ENCODE measurements around the gene SCARB1. TPM values are rescaled to one million over a fixed set of nuclear protein-coding genes. Genes with fewer than 3 reads are reported as not detected.

Gene SCARB1
- total and polyA plus RNA-seq, 2 donors (not counting 3 experiments of a cell fraction or from before 2014, with no cell fraction given): 125 to 141 TPM

GRCh38 chr12:124861898-124862676 is 1.6 kb downstream of the SCARB1 start:
- Histone ChIP-seq H3K9me3 (replicated peaks; ENCODE audit: control insufficient read depth, insufficient read depth, low read length) (no peaks in the 10 kb centered on the region), H2AFZ (ENCODE audit: low read depth, low read length) (no peak overlapping the region), H3K36me3 (ENCODE audit: control insufficient read depth in 2 of 2, extremely low read depth in 1 of 2, insufficient read depth in 2 of 2, low read length in 2 of 2) (no peaks in the 10 kb centered on the region), H3K79me2 (ENCODE audit: control insufficient read depth, insufficient read depth, low read length) (peaks cover 38% of the 10 kb centered on the region), H3K9ac (replicated peaks; ENCODE audit: extremely low read depth, insufficient read depth, low read length) (no peak overlapping the region), H3K9me1 (replicated peaks; ENCODE audit: control insufficient read depth, extremely low read depth, insufficient read depth, low read length) (no peaks in the 10 kb centered on the region), H3K4me3 (replicated peaks in 1 of 3; ENCODE audit: insufficient read depth in 1 of 3, low read depth in 1 of 3, low read length in 3 of 3) (peak overlapping the region in 1 of 3 experiments; percentile 16), H3K4me2 (ENCODE audit: insufficient read depth, low read length) (peak overlapping the region; percentile 70), H3K4me1 (ENCODE audit: control insufficient read depth, extremely low read depth, insufficient read depth, low read length) (peaks cover 24% of the 10 kb centered on the region), H3K27ac (ENCODE audit: insufficient read depth, low read depth, low read length) (no peak overlapping the region), H3K27me3 (ENCODE audit: control insufficient read depth in 2 of 2, insufficient read depth in 2 of 2, low read length in 2 of 2) (no peaks in the 10 kb centered on the region), H4K20me1 (replicated peaks; ENCODE audit: control insufficient read depth, extremely low read depth, insufficient read depth, low read length) (no peaks in the 10 kb centered on the region)
- ChIA-PET POLR2A (no interaction called here), CTCF (interaction anchor here (2.5 kb wide), 1 partner anchor 45 kb away, joined by 11 read pairs; no protein-coding TSS in a partner anchor)
- DNase-seq (ENCODE audit: low read depth, low spot score) (no peak), FAIRE-seq (no peak)
- TF ChIP-seq GATA2 (IDR thresholded peaks at IDR 0.05; ENCODE audit: insufficient read depth, insufficient read length, low read depth, low read length): no peak
- TF ChIP-seq EZH2 (IDR thresholded peaks at IDR 0.05; ENCODE audit: borderline replicate concordance, low read depth, low read length, severe bottlenecking): no peak
- no peak for TF ChIP-seq CTCF (IDR thresholded peaks at IDR 0.05; ENCODE audit: extremely low read depth in 1 of 2, insufficient read depth in 1 of 2, low read depth in 1 of 2, low read length in 2 of 2)
- TF ChIP-seq FOS (IDR thresholded peaks at IDR 0.05; ENCODE audit: borderline replicate concordance, insufficient read depth, low read length): no peak
- TF ChIP-seq MAX (IDR thresholded peaks at IDR 0.05; ENCODE audit: insufficient read depth, insufficient read length): no peak
- no peak for TF ChIP-seq POLR2A (IDR thresholded peaks at IDR 0.05; ENCODE audit: low read depth, low read length)
- TF ChIP-seq POLR2AphosphoS5 (IDR thresholded peaks at IDR 0.05; ENCODE audit: insufficient read depth, low read depth, low read length): no peak
- no peak for TF ChIP-seq MYC (IDR thresholded peaks at IDR 0.05; ENCODE audit: low read depth, low read length)
- no peak for TF ChIP-seq JUN (IDR thresholded peaks at IDR 0.05; ENCODE audit: borderline replicate concordance, insufficient read depth, insufficient read length, low read depth)
- BruUV-seq (replicated peaks): TSS peak; percentile 14
- intact Hi-C loops (cut with micrococcal nuclease) (loop anchor here (1.0 to 2.0 kb wide), 2 partner anchors 45 to 77 kb away; no protein-coding TSS in a partner anchor), dilution Hi-C loops (cut with MboI; ENCODE audit: extremely low pct_ligation_motif_present, low sequenced_read_pairs) (no loop called here)
